Adipose tissue (tissue), 3 donors: Measurements from ENCODE around the gene MYO18B. TPM values are rescaled to one million over a fixed set of nuclear protein-coding genes. Genes with fewer than 3 reads are reported as not detected.

ENCODE experiments used
- H3K27ac ChIP-seq: one replicate; pipeline ENCODE4 v1.5.1; 2013; ENCODE audit warnings: low read depth, low read length
- WGBS, 3 donors: extraction: QIAGEN DNeasy Blood & Tissue Kit; methylation state at CpG; one replicate each; pipeline ENCODE4 v1.1.7; 2013; 5-methylcytosine and 5-hydroxymethylcytosine counted together
- polyA plus RNA-seq, 3 donors: library from polyadenylated mRNA; stranded (reverse); fragments of 200-250 nt; gene quantifications; one replicate each; pipeline ENCODE4 v1.2.3, GENCODE V29; 2013
- donor health status: healthy with polysubstance abuse.
- donor health status: Bipolar disorder and iron deficiency.
- donor health status: healthy.

MYO18B gene
- polyA plus RNA-seq, 3 donors, result 0.06 to 0.34 (median 0.21) TPM

DNA sequence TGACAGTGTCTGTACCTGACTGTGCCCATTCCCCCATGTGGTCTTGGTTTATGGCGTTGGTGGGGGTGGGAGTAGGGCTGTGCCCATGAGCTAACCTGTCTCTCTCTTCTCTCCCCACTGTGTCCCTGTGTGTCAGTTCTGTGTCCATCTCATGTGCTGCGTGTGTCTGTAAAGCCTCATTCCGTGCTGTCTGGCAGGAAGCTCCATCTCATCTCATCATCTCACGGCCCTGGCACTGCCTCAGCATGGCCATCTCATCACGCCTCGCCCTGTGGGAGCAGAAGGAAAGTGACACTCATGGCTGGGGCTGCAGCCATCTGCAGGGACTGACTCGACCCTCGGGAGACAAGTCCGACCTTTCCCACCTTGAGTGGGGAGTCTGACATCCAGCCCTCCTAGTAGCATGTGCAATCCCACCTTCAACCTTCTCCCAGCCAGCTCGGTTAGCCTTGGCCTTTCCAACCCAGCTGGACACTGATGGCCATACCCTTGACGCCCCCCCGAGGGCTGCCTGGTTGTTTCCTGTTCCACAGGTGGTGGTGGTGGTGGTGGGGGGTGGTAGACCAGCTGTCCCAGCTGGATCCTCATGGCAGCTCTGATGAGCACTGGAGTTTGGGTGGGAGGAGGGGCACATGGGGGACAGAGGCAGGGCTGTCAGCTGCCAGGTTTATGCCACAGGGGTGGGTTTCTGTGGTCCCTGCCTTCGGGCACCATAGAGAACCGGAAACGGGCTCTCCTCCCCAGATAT, 19.0 kb downstream of the MYO18B start:
- H3K27ac ChIP-seq, result no peak overlapping the region

DNA sequence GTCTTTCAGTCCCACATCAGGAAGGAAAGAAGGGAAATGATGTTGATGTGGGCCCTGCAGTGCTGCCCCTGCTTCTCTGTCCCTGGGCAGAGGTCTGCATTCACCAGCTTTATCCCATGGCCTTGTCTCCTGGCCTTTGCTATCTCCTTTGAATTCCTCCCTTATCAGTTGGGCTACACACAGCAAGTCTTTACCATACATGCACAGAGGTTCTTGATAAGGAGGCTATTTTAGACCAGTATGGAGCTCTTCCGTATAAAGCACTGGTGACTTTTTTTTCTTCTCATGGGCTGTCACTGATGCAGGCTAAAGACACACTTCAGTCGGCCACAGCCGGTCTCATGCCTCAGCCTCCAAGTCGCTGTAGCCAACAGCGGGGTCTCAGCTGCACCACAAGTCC, 20.2 kb downstream of the MYO18B start:
- no peak overlapping the region for H3K27ac ChIP-seq
- WGBS, 3 donors, result 70 to 89% (median 78%) methylated on average over 5 of the region's 5 CpGs

More for the DNA sequence above, 19.0 kb downstream of the MYO18B start:
- WGBS, 3 donors, result 74 to 81% (median 79%) methylated on average over 15 of the region's 15 CpGs

GRCh38 chr22:25763239-25763777, 21.3 kb downstream of the MYO18B start:
- H3K27ac ChIP-seq, result no peak overlapping the region
- WGBS, 3 donors, result 66 to 81% (median 71%) methylated on average over 7 of the region's 7 CpGs

GRCh38 chr22:25764270-25765015, 22.5 kb downstream of the MYO18B start:
- 60 to 66% (median 60%) methylated on average over 8 of the region's 8 CpGs for WGBS, 3 donors
- no peak overlapping the region for H3K27ac ChIP-seq

GRCh38 chr22:25765016-25765367, 23.0 kb downstream of the MYO18B start:
- 75 to 98% (median 93%) methylated on average over 2 of the region's 2 CpGs for WGBS, 3 donors
- no peak overlapping the region for H3K27ac ChIP-seq

GRCh38 chr22:25765801-25766200, 23.8 kb downstream of the MYO18B start:
- WGBS, 3 donors, result 86 to 87% (median 87%) methylated on average over 4 of the region's 4 CpGs
- H3K27ac ChIP-seq, result no peak overlapping the region

DNA sequence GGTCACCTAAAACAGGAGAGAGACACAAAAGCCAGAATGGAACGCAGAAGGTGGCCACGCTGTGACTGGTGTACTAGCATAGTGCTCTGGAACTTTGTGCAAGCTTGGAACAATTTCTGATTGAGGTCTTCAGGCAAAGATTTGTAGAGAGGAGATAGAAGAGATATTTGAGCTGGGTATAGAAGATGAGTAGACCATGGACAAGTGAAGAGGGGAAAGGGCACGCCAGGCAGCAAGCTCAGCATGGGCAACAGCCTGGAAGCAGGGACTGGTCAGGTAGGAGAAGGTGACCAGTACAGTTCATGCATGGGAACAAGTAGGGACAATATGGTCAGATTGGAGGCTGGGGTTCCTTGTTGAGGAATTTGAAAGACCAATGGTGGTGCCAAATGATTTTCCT, 24.4 kb downstream of the MYO18B start:
- no peak overlapping the region for H3K27ac ChIP-seq
- 85 to 91% (median 90%) methylated on average over 3 of the region's 3 CpGs for WGBS, 3 donors

DNA sequence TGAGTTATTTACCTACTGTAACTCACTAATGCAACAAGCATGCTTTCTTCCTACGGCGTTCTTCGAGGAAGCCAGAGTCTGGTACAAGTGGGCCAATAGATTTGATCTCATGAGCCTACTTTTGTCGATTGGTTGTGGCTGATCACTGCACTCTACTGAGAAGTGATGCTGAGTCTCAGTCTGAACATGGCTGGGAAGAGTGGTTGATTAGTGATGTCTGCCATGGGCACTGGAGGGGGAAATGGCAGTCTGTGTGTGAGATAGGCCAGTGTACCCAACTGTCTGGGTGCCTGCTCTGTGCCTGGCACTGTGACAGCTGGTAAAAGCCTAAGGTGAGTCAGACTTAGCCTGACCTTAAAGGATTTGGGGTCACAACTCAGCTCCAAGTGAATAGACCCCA, 28.3 kb downstream of the MYO18B start:
- no peak overlapping the region for H3K27ac ChIP-seq
- WGBS, 3 donors, result 79 to 93% (median 92%) methylated on average over 4 of the region's 4 CpGs

GRCh38 chr22:25772288-25772687, 30.3 kb downstream of the MYO18B start:
- 60 to 73% (median 66%) methylated on average over 9 of the region's 9 CpGs for WGBS, 3 donors
- no peak overlapping the region for H3K27ac ChIP-seq

- 62 to 66% (median 63%) methylated on average over 12 of the region's 12 CpGs for WGBS, 3 donors
- H3K27ac ChIP-seq, result no peak overlapping the region
Measured at GRCh38 chr22:25774575-25775026, 32.6 kb downstream of the MYO18B start.

DNA sequence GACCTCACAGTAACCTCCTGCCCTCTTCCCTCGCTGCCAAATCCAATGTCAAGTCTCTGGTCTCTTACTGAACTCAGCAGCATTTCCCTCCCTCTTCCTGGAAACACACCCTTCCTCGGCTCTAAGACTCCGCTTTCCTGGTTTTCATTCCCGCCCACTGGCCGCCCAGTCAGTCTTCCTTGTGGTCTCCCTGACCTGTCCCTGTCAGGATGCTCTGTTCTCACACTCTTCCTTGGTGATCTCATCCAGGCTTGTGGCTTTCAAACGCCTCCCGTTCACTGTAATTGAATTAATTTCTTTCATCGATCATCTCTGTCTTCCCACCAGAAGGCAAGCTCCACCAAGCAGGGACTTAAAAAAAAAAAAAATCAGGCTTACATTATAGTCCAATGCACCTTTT, 33.5 kb downstream of the MYO18B start:
- 45 to 52% (median 49%) methylated on average over 8 of the region's 8 CpGs for whole genome bisulfite sequencing, 3 donors
- H3K27ac ChIP-seq, result no peak overlapping the region

DNA sequence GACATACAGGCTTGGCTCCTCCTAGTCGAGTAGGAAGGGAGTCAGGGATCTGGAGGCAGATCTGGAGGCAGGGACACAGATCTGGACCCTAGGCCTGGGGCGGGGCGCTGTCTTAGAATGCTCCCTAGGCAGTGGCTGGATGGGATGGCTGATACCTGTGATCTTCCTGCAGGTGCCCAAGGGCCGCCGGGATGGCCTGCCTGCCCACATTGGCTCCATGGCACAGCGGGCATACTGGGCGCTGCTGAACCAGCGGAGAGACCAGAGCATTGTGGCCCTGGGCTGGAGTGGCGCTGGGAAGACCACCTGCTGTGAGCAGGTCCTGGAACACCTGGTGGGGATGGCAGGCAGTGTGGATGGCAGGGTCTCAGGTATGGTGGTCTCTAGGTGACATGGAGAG, 35.4 kb downstream of the MYO18B start:
- H3K27ac ChIP-seq, result no peak overlapping the region
- WGBS, 3 donors, result 83 to 88% (median 84%) methylated on average over 9 of the region's 9 CpGs

GRCh38 chr22:25777870-25778269, 35.9 kb downstream of the MYO18B start:
- H3K27ac ChIP-seq, result no peak overlapping the region
- 37 to 40% (median 39%) methylated on average over 8 of the region's 8 CpGs for WGBS, 3 donors

- no peak overlapping the region for H3K27ac ChIP-seq
- 84 to 95% (median 94%) methylated on average over 2 of the region's 2 CpGs for WGBS, 3 donors
Measured at GRCh38 chr22:25779426-25779825, 37.4 kb downstream of the MYO18B start.

- WGBS, 3 donors, result 81 to 86% (median 83%) methylated on average over 13 of the region's 13 CpGs
- H3K27ac ChIP-seq, result no peak overlapping the region
Measured at GRCh38 chr22:25779890-25780289, 37.9 kb downstream of the MYO18B start.

GRCh38 chr22:25780673-25781072, 38.7 kb downstream of the MYO18B start:
- 34 to 54% (median 50%) methylated on average over 11 of the region's 11 CpGs for WGBS, 3 donors
- H3K27ac ChIP-seq, result no peak overlapping the region

- WGBS, 3 donors, result 82 to 86% (median 83%) methylated on average over 8 of the region's 8 CpGs
- H3K27ac ChIP-seq, result no peak overlapping the region
Measured at GRCh38 chr22:25781801-25782200, 39.8 kb downstream of the MYO18B start.

- 60 to 71% (median 70%) methylated on average over 2 of the region's 2 CpGs for WGBS, 3 donors
Measured at GRCh38 chr22:25782831-25783230, 40.8 kb downstream of the MYO18B start.

GRCh38 chr22:25783856-25784255, 41.9 kb downstream of the MYO18B start:
- no peak overlapping the region for H3K27ac ChIP-seq
- 67 to 80% (median 76%) methylated on average over 3 of the region's 3 CpGs for WGBS, 3 donors

More at GRCh38 chr22:25782831-25783230, 40.8 kb downstream of the MYO18B start:
- H3K27ac ChIP-seq, result no peak overlapping the region
